WTC11 (cell line): ENCODE results near the gene GTF2H4. TPM values are rescaled to one million over a fixed set of nuclear protein-coding genes. Genes with fewer than 3 reads are reported as not detected.

Experiments used
- ATAC-seq: fragments of 200-7000 bp; cut with Tn5 transposase; 2 replicates; pipeline ENCODE4 v1.10.0; 2021; ENCODE audit warnings: mild to moderate bottlenecking, moderate library complexity
- CTCF ChIA-PET: fragments of 300-600 bp; sonication (Branson Sonifier 250); formaldehyde crosslinking; loops from one replicate; lab custom pipeline; 2021; ENCODE audit warnings: antibody characterized with exemption; lab: Charles Lee
- POLR2A ChIA-PET: fragments of 350-600 bp; sonication (Branson Sonifier 250); formaldehyde crosslinking; loops from one replicate; lab custom pipeline; 2021; ENCODE audit warnings: antibody characterized with exemption; lab: Charles Lee
- DNase-seq: peaks from one replicate; pipeline ENCODE4 v3.0.0; 2021; ENCODE audit warnings: low spot score
- H3K27ac Mint-ChIP-seq: 2 replicates; pipeline ENCODE4 v1.8.0; 2021; ENCODE audit warnings: mixed read lengths
- H3K27me3 Mint-ChIP-seq: 2 replicates; pipeline ENCODE4 v1.8.0; 2021; ENCODE audit warnings: low read depth, mild to moderate bottlenecking, moderate library complexity, mixed read lengths
- H3K36me3 Mint-ChIP-seq: 2 replicates; pipeline ENCODE4 v1.8.0; 2021; ENCODE audit warnings: mixed read lengths
- H3K4me1 Mint-ChIP-seq: 2 replicates; pipeline ENCODE4 v1.8.0; 2022; ENCODE audit warnings: mixed read lengths
- H3K4me3 Mint-ChIP-seq: 2 replicates; pipeline ENCODE4 v1.8.0; 2021; ENCODE audit warnings: mild to moderate bottlenecking, moderate library complexity, mixed read lengths
- H3K9me3 Mint-ChIP-seq: 2 replicates; pipeline ENCODE4 v1.8.0; 2021; ENCODE audit warnings: mixed read lengths
- ATF1 ChIP-seq: sonication (generic); formaldehyde crosslinking; IDR thresholded peaks from 2 replicates; pipeline ENCODE4 v1.8.1; 2023; ENCODE audit warnings: mild to moderate bottlenecking, moderate library complexity, missing genetic modification reagents
- CBFB ChIP-seq: sonication (generic); formaldehyde crosslinking; IDR thresholded peaks from 2 replicates; pipeline ENCODE4 v1.8.1; 2022; ENCODE audit warnings: mild to moderate bottlenecking, low read depth, missing genetic modification reagents
- CREB1 ChIP-seq: sonication (generic); formaldehyde crosslinking; IDR thresholded peaks from 2 replicates; pipeline ENCODE4 v1.8.0; 2023; ENCODE audit warnings: mild to moderate bottlenecking, missing genetic modification reagents
- CREM ChIP-seq: sonication (generic); formaldehyde crosslinking; IDR thresholded peaks from 2 replicates; pipeline ENCODE4 v1.8.1; 2022; ENCODE audit warnings: mild to moderate bottlenecking, missing genetic modification reagents, moderate library complexity
- ESRRA ChIP-seq: sonication (generic); formaldehyde crosslinking; IDR thresholded peaks from 2 replicates; pipeline ENCODE4 v1.8.1; 2022; ENCODE audit warnings: mild to moderate bottlenecking, missing genetic modification reagents, borderline replicate concordance
- FOXK1 ChIP-seq: sonication (generic); formaldehyde crosslinking; IDR thresholded peaks from 2 replicates; pipeline ENCODE4 v1.8.0; 2022; ENCODE audit warnings: mild to moderate bottlenecking, moderate library complexity, missing genetic modification reagents
- GABPB1 ChIP-seq: sonication (generic); formaldehyde crosslinking; IDR thresholded peaks from 2 replicates; pipeline ENCODE4 v1.8.1; 2023; ENCODE audit warnings: mild to moderate bottlenecking, missing genetic modification reagents
- GTF2I ChIP-seq: fragments of 250-450 bp; sonication (Bioruptor Pico); conservative IDR thresholded peaks from 2 replicates; pipeline ENCODE4 v1.4.0; 2021; ENCODE audit warnings: mild to moderate bottlenecking
- HMGA2 ChIP-seq: fragments of 250-450 bp; sonication (Bioruptor Pico); IDR thresholded peaks from 2 replicates; pipeline ENCODE4 v1.4.0; 2021; ENCODE audit warnings: mild to moderate bottlenecking, moderate library complexity
- IRF2 ChIP-seq: sonication (generic); formaldehyde crosslinking; IDR thresholded peaks from 2 replicates; pipeline ENCODE4 v1.8.0; 2022; ENCODE audit warnings: low read depth, missing genetic modification reagents, borderline replicate concordance
- MXD4 ChIP-seq: fragments of 250-450 bp; sonication (Bioruptor Pico); IDR thresholded peaks from 2 replicates; pipeline ENCODE4 v1.8.0; 2021; ENCODE audit warnings: mild to moderate bottlenecking, moderate library complexity, borderline replicate concordance
- NFE2L1 ChIP-seq: sonication (generic); formaldehyde crosslinking; IDR thresholded peaks from 2 replicates; pipeline ENCODE4 v1.8.1; 2023; ENCODE audit warnings: missing genetic modification reagents
- NFYB ChIP-seq: sonication (generic); formaldehyde crosslinking; conservative IDR thresholded peaks from 2 replicates; pipeline ENCODE4 v1.8.0; 2022; ENCODE audit warnings: low read depth, missing genetic modification reagents
- PRRX2 ChIP-seq: fragments of 250-450 bp; sonication (Bioruptor Pico); IDR thresholded peaks from 2 replicates; pipeline ENCODE4 v1.8.0; 2021; ENCODE audit warnings: mild to moderate bottlenecking
- SMAD3 ChIP-seq: sonication (generic); formaldehyde crosslinking; IDR thresholded peaks from 2 replicates; pipeline ENCODE4 v1.8.0; 2022; ENCODE audit warnings: missing genetic modification reagents, mild to moderate bottlenecking, borderline replicate concordance
- TEAD1 ChIP-seq: sonication (generic); formaldehyde crosslinking; IDR thresholded peaks from 2 replicates; pipeline ENCODE4 v1.8.0; 2022; ENCODE audit warnings: mild to moderate bottlenecking, missing genetic modification reagents
- ZNF219 ChIP-seq: sonication (generic); formaldehyde crosslinking; IDR thresholded peaks from 2 replicates; pipeline ENCODE4 v1.8.0; 2023; ENCODE audit warnings: missing genetic modification reagents, mild to moderate bottlenecking, borderline replicate concordance
- ZNF396 ChIP-seq: fragments of 250-450 bp; sonication (Bioruptor Pico); IDR thresholded peaks from 2 replicates; pipeline ENCODE4 v1.8.0; 2021; ENCODE audit warnings: mild to moderate bottlenecking, moderate library complexity, borderline replicate concordance
- ZNF671 ChIP-seq: fragments of 250-450 bp; sonication (Bioruptor Pico); IDR thresholded peaks from 2 replicates; pipeline ENCODE4 v1.8.0; 2021; ENCODE audit warnings: mild to moderate bottlenecking
- total RNA-seq: library from RNA; stranded (reverse); gene quantifications from 3 replicates; pipeline ENCODE4 v1.2.3, GENCODE V29; 2021
- TF ChIP-seq, protein P1 (sequence below): sonication (generic); formaldehyde crosslinking; IDR thresholded peaks from 2 replicates; pipeline ENCODE4 v1.8.1; 2022; ENCODE audit warnings: mild to moderate bottlenecking, missing genetic modification reagents, moderate library complexity, borderline replicate concordance
- TF ChIP-seq, protein P2 (sequence below): sonication (generic); formaldehyde crosslinking; IDR thresholded peaks from 2 replicates; pipeline ENCODE4 v1.8.0; 2023; ENCODE audit warnings: missing genetic modification reagents
- TF ChIP-seq, protein P3 (sequence below): fragments of 250-450 bp; sonication (Bioruptor Pico); IDR thresholded peaks from 2 replicates; pipeline ENCODE4 v2.1.2; 2022; ENCODE audit warnings: mild to moderate bottlenecking, moderate library complexity
- TF ChIP-seq, protein P4 (sequence below): sonication (generic); formaldehyde crosslinking; IDR thresholded peaks from 2 replicates; pipeline ENCODE4 v1.8.1; 2022; ENCODE audit warnings: low read depth, mild to moderate bottlenecking, moderate library complexity, missing genetic modification reagents, borderline replicate concordance
- TF ChIP-seq, protein P5 (sequence below): sonication (generic); formaldehyde crosslinking; IDR thresholded peaks from 2 replicates; pipeline ENCODE4 v1.8.1; 2022; ENCODE audit warnings: mild to moderate bottlenecking, moderate library complexity, missing genetic modification reagents
- TF ChIP-seq, protein P6 (sequence below): fragments of 250-450 bp; sonication (Bioruptor Pico); IDR thresholded peaks from 2 replicates; pipeline ENCODE4 v1.9.0; 2021; ENCODE audit warnings: mild to moderate bottlenecking, borderline replicate concordance
- TF ChIP-seq, protein P7 (sequence below): fragments of 200-600 bp; IDR thresholded peaks from 2 replicates; pipeline ENCODE4 v1.8.0; 2022; ENCODE audit warnings: antibody characterized with exemption

GTF2H4 gene
- total RNA-seq, 1 experiment from 2014 or later = 49.2 TPM

DNA sequence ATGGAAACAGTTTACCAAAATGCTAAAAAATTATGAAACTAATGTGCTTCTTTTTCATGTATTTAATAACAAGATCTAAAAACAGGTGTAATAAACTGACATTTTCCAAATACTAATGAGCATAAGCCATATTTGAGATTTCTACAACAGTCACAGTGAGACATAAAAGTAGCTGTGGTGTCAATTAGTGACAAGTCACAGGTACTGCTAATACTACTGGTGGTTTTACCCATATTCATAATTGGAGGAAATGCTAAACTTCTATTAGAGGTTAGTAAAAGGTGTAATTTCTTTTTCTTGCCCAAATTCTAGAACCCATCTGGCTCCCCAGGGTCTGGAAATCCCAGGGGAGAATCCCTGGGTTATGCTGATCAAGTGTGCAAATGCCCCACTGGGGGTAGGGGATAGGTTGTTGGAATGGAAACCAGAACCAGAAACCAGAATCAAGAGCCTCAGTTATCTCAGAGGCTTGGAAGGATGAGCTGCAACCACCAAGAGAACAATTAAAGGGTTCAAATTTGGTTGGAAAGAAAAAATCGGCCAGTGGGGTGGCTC, 7.1 kb upstream of the GTF2H4 start (continued):
- TF ChIP-seq, protein P1, sequence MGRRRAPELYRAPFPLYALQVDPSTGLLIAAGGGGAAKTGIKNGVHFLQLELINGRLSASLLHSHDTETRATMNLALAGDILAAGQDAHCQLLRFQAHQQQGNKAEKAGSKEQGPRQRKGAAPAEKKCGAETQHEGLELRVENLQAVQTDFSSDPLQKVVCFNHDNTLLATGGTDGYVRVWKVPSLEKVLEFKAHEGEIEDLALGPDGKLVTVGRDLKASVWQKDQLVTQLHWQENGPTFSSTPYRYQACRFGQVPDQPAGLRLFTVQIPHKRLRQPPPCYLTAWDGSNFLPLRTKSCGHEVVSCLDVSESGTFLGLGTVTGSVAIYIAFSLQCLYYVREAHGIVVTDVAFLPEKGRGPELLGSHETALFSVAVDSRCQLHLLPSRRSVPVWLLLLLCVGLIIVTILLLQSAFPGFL = no peak
- TF ChIP-seq CREM = no peak
- TF ChIP-seq, protein P2, sequence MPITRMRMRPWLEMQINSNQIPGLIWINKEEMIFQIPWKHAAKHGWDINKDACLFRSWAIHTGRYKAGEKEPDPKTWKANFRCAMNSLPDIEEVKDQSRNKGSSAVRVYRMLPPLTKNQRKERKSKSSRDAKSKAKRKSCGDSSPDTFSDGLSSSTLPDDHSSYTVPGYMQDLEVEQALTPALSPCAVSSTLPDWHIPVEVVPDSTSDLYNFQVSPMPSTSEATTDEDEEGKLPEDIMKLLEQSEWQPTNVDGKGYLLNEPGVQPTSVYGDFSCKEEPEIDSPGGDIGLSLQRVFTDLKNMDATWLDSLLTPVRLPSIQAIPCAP = no peak
- TF ChIP-seq SMAD3 = no peak
- TF ChIP-seq IRF2 (CRISPR knock-in tag) = no peak
- TF ChIP-seq, protein P3, sequence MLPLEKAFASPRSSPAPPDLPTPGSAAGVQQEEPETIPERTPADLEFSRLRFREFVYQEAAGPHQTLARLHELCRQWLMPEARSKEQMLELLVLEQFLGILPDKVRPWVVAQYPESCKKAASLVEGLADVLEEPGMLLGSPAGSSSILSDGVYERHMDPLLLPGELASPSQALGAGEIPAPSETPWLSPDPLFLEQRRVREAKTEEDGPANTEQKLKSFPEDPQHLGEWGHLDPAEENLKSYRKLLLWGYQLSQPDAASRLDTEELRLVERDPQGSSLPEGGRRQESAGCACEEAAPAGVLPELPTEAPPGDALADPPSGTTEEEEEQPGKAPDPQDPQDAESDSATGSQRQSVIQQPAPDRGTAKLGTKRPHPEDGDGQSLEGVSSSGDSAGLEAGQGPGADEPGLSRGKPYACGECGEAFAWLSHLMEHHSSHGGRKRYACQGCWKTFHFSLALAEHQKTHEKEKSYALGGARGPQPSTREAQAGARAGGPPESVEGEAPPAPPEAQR (CRISPR knock-in tag) = no peak
- TF ChIP-seq FOXK1 (CRISPR knock-in tag) = no peak
- no peak for TF ChIP-seq CBFB
- TF ChIP-seq ESRRA (CRISPR knock-in tag) = no peak
- TF ChIP-seq, protein P4, sequence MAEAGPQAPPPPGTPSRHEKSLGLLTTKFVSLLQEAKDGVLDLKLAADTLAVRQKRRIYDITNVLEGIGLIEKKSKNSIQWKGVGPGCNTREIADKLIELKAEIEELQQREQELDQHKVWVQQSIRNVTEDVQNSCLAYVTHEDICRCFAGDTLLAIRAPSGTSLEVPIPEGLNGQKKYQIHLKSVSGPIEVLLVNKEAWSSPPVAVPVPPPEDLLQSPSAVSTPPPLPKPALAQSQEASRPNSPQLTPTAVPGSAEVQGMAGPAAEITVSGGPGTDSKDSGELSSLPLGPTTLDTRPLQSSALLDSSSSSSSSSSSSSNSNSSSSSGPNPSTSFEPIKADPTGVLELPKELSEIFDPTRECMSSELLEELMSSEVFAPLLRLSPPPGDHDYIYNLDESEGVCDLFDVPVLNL = no peak
- TF ChIP-seq ATF1 (CRISPR knock-in tag) = no peak

DNA sequence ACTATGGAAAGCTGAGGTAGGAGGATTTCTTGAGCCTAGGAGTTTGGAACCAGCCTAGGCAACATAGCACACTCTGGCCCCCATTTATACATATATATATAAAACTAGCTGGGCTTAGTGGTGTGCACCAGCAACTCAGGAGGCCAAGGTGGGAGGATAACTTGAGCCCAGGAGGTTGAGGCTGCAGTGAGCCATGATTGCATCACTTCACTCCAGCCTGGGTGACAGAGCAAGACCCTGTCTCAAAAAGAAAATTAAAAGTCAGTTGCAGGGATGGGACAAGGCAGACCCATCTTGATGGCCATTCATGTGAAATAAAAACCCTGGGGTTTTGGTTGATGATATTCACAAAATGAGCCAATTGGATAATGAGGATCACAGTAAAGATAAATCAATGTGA, 6.6 kb upstream of the GTF2H4 start:
- TF ChIP-seq, protein P5, sequence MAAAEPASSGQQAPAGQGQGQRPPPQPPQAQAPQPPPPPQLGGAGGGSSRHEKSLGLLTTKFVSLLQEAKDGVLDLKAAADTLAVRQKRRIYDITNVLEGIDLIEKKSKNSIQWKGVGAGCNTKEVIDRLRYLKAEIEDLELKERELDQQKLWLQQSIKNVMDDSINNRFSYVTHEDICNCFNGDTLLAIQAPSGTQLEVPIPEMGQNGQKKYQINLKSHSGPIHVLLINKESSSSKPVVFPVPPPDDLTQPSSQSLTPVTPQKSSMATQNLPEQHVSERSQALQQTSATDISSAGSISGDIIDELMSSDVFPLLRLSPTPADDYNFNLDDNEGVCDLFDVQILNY = no peak
- TF ChIP-seq MXD4 (CRISPR knock-in tag) = no peak
- TF ChIP-seq HMGA2 (CRISPR knock-in tag) = no peak
- no peak for TF ChIP-seq NFYB
- no peak for TF ChIP-seq ZNF396 (CRISPR knock-in tag)
- TF ChIP-seq GTF2I (CRISPR knock-in tag) = no peak
- TF ChIP-seq, protein P6, sequence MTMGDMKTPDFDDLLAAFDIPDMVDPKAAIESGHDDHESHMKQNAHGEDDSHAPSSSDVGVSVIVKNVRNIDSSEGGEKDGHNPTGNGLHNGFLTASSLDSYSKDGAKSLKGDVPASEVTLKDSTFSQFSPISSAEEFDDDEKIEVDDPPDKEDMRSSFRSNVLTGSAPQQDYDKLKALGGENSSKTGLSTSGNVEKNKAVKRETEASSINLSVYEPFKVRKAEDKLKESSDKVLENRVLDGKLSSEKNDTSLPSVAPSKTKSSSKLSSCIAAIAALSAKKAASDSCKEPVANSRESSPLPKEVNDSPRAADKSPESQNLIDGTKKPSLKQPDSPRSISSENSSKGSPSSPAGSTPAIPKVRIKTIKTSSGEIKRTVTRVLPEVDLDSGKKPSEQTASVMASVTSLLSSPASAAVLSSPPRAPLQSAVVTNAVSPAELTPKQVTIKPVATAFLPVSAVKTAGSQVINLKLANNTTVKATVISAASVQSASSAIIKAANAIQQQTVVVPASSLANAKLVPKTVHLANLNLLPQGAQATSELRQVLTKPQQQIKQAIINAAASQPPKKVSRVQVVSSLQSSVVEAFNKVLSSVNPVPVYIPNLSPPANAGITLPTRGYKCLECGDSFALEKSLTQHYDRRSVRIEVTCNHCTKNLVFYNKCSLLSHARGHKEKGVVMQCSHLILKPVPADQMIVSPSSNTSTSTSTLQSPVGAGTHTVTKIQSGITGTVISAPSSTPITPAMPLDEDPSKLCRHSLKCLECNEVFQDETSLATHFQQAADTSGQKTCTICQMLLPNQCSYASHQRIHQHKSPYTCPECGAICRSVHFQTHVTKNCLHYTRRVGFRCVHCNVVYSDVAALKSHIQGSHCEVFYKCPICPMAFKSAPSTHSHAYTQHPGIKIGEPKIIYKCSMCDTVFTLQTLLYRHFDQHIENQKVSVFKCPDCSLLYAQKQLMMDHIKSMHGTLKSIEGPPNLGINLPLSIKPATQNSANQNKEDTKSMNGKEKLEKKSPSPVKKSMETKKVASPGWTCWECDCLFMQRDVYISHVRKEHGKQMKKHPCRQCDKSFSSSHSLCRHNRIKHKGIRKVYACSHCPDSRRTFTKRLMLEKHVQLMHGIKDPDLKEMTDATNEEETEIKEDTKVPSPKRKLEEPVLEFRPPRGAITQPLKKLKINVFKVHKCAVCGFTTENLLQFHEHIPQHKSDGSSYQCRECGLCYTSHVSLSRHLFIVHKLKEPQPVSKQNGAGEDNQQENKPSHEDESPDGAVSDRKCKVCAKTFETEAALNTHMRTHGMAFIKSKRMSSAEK (CRISPR knock-in tag) = no peak
- no peak for TF ChIP-seq GABPB1 (CRISPR knock-in tag)
- TF ChIP-seq ZNF219 (CRISPR knock-in tag) = no peak
- TF ChIP-seq CREB1 = no peak
- TF ChIP-seq NFE2L1 = no peak
- TF ChIP-seq ZNF671 (CRISPR knock-in tag) = no peak
- no peak for TF ChIP-seq PRRX2 (CRISPR knock-in tag)
- TF ChIP-seq, protein P7, sequence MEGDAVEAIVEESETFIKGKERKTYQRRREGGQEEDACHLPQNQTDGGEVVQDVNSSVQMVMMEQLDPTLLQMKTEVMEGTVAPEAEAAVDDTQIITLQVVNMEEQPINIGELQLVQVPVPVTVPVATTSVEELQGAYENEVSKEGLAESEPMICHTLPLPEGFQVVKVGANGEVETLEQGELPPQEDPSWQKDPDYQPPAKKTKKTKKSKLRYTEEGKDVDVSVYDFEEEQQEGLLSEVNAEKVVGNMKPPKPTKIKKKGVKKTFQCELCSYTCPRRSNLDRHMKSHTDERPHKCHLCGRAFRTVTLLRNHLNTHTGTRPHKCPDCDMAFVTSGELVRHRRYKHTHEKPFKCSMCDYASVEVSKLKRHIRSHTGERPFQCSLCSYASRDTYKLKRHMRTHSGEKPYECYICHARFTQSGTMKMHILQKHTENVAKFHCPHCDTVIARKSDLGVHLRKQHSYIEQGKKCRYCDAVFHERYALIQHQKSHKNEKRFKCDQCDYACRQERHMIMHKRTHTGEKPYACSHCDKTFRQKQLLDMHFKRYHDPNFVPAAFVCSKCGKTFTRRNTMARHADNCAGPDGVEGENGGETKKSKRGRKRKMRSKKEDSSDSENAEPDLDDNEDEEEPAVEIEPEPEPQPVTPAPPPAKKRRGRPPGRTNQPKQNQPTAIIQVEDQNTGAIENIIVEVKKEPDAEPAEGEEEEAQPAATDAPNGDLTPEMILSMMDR = no peak
- no peak for TF ChIP-seq TEAD1
- H3K4me1 Mint-ChIP-seq = no peaks in the 10 kb centered on the region
- H3K4me3 Mint-ChIP-seq = no peak overlapping the region
- no peaks in the 10 kb centered on the region; the same call in 1 of the 2 replicates for H3K27me3 Mint-ChIP-seq
- H3K36me3 Mint-ChIP-seq = peaks cover 26% of the 10 kb centered on the region
- DNase-seq = no peak
- ATAC-seq = no peak
- CTCF ChIA-PET = interaction anchor here (0.7 to 1.4 kb wide), 2 partner anchors 13 to 18 kb away, joined by 4 to 6 read pairs; partner anchors contain the start of gene VARS2
- H3K9me3 Mint-ChIP-seq = no peaks in the 10 kb centered on the region
- no peak overlapping the region for H3K27ac Mint-ChIP-seq
- POLR2A ChIA-PET = interaction anchor here (1.0 kb wide), 1 partner anchor 12 kb away, joined by 3 read pairs; the partner anchor contains the start of gene VARS2
